Measurements from ENCODE around the gene CDC42. TPM values are rescaled to one million over a fixed set of nuclear protein-coding genes. Genes with fewer than 3 reads are reported as not detected.

The CDC42 gene
- total RNA-seq, 1 experiment from 2014 or later = 198 TPM

DNA sequence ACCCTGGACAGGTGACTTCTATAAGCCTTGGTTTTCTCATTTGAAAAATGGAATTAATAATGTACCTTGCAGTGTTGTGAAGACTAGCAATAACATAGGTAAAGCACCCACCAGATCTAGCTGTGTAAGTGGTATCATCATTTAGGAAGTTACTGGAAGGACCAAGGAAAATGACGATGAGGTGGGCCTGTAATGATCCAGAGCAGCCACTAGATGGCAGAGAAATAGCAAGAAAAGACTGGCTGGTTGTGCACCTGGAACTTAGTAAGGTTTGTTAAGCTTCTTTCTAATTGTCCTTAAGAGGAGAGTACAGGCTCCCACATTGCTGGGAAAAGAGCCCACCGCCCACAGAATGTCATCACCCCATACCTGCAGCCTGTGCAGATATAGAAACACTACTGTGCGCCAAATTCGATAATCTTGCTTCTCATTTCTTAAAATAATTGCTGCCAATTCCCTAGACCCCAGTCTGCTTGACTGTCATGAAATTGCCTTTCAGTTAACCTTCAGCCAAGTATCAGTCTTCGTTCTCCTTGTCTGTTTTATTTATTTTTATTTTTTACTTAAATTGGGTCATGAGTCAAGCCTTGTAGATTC lies 53.2 kb downstream of the CDC42 start:
- DNase-seq (ENCODE audit: low spot score) = peak; percentile 62
- no peak overlapping the region for H3K27ac ChIP-seq (ENCODE audit: low read depth, low read length, poor library complexity, severe bottlenecking)
- no TSS peak for BruUV-seq (replicated peaks)
- no peaks in the 10 kb centered on the region for H3K36me3 ChIP-seq (ENCODE audit: insufficient read depth, low read length, poor library complexity, severe bottlenecking)
- no peak overlapping the region for H3K4me3 ChIP-seq (ENCODE audit: low read depth, low read length, poor library complexity, severe bottlenecking)
- no peaks in the 10 kb centered on the region for H3K4me1 ChIP-seq (ENCODE audit: insufficient read depth, low read length, poor library complexity, severe bottlenecking)
- ChIA-PET CTCF (interaction anchor here (1.1 to 1.2 kb wide), 2 partner anchors 18 to 311 kb away, joined by 5 to 6 read pairs; no protein-coding TSS in a partner anchor), POLR2A (ENCODE audit: low non-redundant PET) (no interaction called here)
- intact Hi-C loops (cut with micrococcal nuclease; ENCODE audit: unreplicated experiment) = loop anchor here (10.0 kb wide), 1 partner anchor 309 kb away; no protein-coding TSS in a partner anchor
- no peaks in the 10 kb centered on the region for H3K27me3 ChIP-seq (replicated peaks; ENCODE audit: insufficient read depth, low read depth, low read length, poor library complexity)
- no peaks in the 10 kb centered on the region for H3K9me3 ChIP-seq (ENCODE audit: low read depth, low read length, poor library complexity, severe bottlenecking)
- TF ChIP-seq, protein P1, sequence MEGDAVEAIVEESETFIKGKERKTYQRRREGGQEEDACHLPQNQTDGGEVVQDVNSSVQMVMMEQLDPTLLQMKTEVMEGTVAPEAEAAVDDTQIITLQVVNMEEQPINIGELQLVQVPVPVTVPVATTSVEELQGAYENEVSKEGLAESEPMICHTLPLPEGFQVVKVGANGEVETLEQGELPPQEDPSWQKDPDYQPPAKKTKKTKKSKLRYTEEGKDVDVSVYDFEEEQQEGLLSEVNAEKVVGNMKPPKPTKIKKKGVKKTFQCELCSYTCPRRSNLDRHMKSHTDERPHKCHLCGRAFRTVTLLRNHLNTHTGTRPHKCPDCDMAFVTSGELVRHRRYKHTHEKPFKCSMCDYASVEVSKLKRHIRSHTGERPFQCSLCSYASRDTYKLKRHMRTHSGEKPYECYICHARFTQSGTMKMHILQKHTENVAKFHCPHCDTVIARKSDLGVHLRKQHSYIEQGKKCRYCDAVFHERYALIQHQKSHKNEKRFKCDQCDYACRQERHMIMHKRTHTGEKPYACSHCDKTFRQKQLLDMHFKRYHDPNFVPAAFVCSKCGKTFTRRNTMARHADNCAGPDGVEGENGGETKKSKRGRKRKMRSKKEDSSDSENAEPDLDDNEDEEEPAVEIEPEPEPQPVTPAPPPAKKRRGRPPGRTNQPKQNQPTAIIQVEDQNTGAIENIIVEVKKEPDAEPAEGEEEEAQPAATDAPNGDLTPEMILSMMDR (conservative IDR thresholded peaks at IDR 0.05; ENCODE audit: low read depth, low read length) = peak; percentile 84
- TF ChIP-seq EZH2 (IDR thresholded peaks at IDR 0.05; ENCODE audit: borderline replicate concordance, low read depth, low read length, poor library complexity, severe bottlenecking) = no peak

DNA sequence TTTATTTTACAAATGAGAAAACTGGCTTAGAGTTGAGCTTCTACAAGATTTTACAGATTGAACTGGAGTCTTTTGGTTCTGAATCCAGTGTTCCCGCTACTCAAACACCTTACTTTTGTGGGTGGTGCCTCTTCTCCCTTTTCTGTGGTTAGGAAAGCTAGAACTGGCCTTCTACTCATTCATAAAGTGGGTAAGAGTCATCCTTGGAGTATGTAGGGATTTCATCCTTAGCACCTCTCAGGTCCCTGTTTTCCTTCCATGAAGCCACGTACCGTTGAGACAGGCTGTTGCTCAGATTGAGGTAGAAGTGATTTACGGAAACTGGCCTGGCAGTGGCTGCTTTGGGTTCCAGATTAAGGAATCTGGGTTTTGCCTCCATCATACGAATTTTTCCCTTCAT lies 54.6 kb downstream of the CDC42 start:
- intact Hi-C loops (cut with micrococcal nuclease; ENCODE audit: unreplicated experiment) = loop anchor here (10.0 kb wide), 1 partner anchor 308 kb away; no protein-coding TSS in a partner anchor
- BruUV-seq (replicated peaks) = no TSS peak
- POLR2A ChIA-PET (ENCODE audit: low non-redundant PET) = no interaction called here
- H3K4me3 ChIP-seq (ENCODE audit: low read depth, low read length, poor library complexity, severe bottlenecking) = no peak overlapping the region
- TF ChIP-seq, protein P1 (conservative IDR thresholded peaks at IDR 0.05; ENCODE audit: low read depth, low read length) = no peak
- H3K36me3 ChIP-seq (ENCODE audit: insufficient read depth, low read length, poor library complexity, severe bottlenecking) = no peaks in the 10 kb centered on the region
- H3K9me3 ChIP-seq (ENCODE audit: low read depth, low read length, poor library complexity, severe bottlenecking) = no peaks in the 10 kb centered on the region
- H3K4me1 ChIP-seq (ENCODE audit: insufficient read depth, low read length, poor library complexity, severe bottlenecking) = no peaks in the 10 kb centered on the region
- DNase-seq (ENCODE audit: low spot score) = no peak
- no peak overlapping the region for H3K27ac ChIP-seq (ENCODE audit: low read depth, low read length, poor library complexity, severe bottlenecking)
- no peaks in the 10 kb centered on the region for H3K27me3 ChIP-seq (replicated peaks; ENCODE audit: insufficient read depth, low read depth, low read length, poor library complexity)
- CTCF ChIA-PET = no interaction called here

DNA sequence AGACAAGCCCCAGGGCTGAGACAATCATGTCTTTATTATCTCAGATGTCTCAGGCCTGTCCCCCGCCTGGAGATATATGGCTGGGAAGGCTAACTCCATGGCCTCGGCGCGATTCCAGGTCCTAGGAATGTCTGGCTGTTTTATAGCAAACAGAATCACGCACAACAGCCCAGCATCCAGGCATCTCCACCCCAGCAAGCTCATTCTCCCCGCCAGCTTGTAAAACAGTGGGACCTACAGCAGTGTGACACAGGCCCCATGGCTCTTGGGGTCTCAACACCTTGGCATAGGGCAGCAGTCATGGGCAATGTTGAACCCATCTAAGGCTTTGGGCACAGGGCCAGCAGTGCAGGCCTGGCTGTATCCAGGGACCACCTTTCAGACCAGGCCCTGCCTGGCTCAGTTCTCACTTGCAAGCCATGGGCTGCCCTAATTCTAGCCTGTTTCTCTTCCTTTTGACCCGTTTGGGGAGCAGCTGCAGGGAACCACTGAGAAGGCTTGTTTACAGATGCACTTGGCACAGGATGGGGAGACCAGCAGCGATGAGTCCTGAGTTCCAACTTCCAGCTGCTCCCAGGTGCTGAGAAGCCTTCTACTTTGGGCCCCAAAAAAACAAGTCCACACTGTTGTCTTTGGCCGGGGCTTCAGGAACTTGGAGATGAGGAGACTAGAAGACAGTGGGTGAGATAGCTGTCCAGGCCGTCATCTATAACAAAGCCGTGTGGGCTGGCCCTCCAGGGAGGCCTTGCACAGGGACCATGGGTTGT lies 56.0 kb downstream of the CDC42 start:
- Histone ChIP-seq H3K27me3 (replicated peaks; ENCODE audit: insufficient read depth, low read depth, low read length, poor library complexity) (no peaks in the 10 kb centered on the region), H3K4me3 (ENCODE audit: low read depth, low read length, poor library complexity, severe bottlenecking) (no peak overlapping the region), H3K27ac (ENCODE audit: low read depth, low read length, poor library complexity, severe bottlenecking) (no peak overlapping the region), H3K9me3 (ENCODE audit: low read depth, low read length, poor library complexity, severe bottlenecking) (no peaks in the 10 kb centered on the region), H3K4me1 (ENCODE audit: insufficient read depth, low read length, poor library complexity, severe bottlenecking) (no peaks in the 10 kb centered on the region), H3K36me3 (ENCODE audit: insufficient read depth, low read length, poor library complexity, severe bottlenecking) (no peaks in the 10 kb centered on the region)
- DNase-seq (ENCODE audit: low spot score) = no peak
- BruUV-seq (replicated peaks) = no TSS peak
- ChIA-PET POLR2A (ENCODE audit: low non-redundant PET) (no interaction called here), CTCF (no interaction called here)
- intact Hi-C loops (cut with micrococcal nuclease; ENCODE audit: unreplicated experiment) = loop anchor here (10.0 kb wide), 1 partner anchor 306 kb away; no protein-coding TSS in a partner anchor
- no peak for TF ChIP-seq EZH2 (IDR thresholded peaks at IDR 0.05; ENCODE audit: borderline replicate concordance, low read depth, low read length, poor library complexity, severe bottlenecking)
